Neural progenitor cell (in vitro differentiated cells): ENCODE results near the gene ZFAND3.

Experiments
- CTCF ChIP-seq: fragments of 200-600 bp; sonication (generic); IDR thresholded peaks from 2 replicates; pipeline ENCODE4 v1.5.1; 2017; ENCODE audit warnings: antibody characterized with exemption, mild to moderate bottlenecking
- EZH2 ChIP-seq: fragments of 200-600 bp; sonication (generic); IDR thresholded peaks from 2 replicates; pipeline ENCODE4 v1.6.1; 2017; ENCODE audit warnings: antibody characterized with exemption, mild to moderate bottlenecking, moderate library complexity

- TF ChIP-seq CTCF (no peak), EZH2 (no peak)
Measured at GRCh38 chr6:38040254-38040653, 220.7 kb downstream of the ZFAND3 start.
